Purkinje cell (primary cell): ENCODE data around the gene FBLN5. TPM values are rescaled to one million over a fixed set of nuclear protein-coding genes. Genes with fewer than 3 reads are reported as not detected.

Experiments used
- polyA plus RNA-seq: library from polyadenylated mRNA; unstranded; fragments of >200 nt; fragmentation: Nextera tagmentation; gene quantifications from 2 replicates; pipeline ENCODE4 v1.2.1, GENCODE V29; 2014

FBLN5 gene
- 4.5 and 17.8 TPM in 2 replicates for polyA plus RNA-seq

GRCh38 chr14:91947475-91948184 is at the start of gene FBLN5:
Gene FBLN5 (minus strand): TSS chr14:91947694. CDS start chr14:91947229, 465 bp downstream.

GRCh38 chr14:91867316-91867988 is 80.0 kb downstream of the FBLN5 start, which contains the start of gene TC2N:
Gene TC2N (minus strand): TSS chr14:91867536. CDS start chr14:91813769, 53,767 bp downstream.

Other genes with a start within 250 kb of the FBLN5 start
- not detected in 2 replicates for gene CATSPERB, start 215.6 kb downstream of the FBLN5 start, polyA plus RNA-seq
- 0.51 TPM in 1 of 2 replicates, not detected in the other for gene TC2N, start 80.2 kb downstream of the FBLN5 start, polyA plus RNA-seq
- 13.4 and 23.0 TPM in 2 replicates for gene TRIP11, start 92.4 kb upstream of the FBLN5 start, polyA plus RNA-seq
- gene ATXN3, start 158.9 kb upstream of the FBLN5 start, polyA plus RNA-seq: 17.3 and 23.8 TPM in 2 replicates
- 817 and 1,121 TPM in 2 replicates for gene NDUFB1, start 174.0 kb upstream of the FBLN5 start, polyA plus RNA-seq
- gene CPSF2, start 174.3 kb upstream of the FBLN5 start, polyA plus RNA-seq: 12.5 and 30.0 TPM in 2 replicates